Activated CD4-positive, alpha-beta T cell treated with anti-CD3 and anti-CD28 coated beads, Interleukin-2, amount 50 U/mL, for 1 hour (primary cell): ENCODE results near the gene USP13.
"Not testable (repeated sequence)": the region's sequence is repeated elsewhere in the genome, so short reads cannot be mapped to it uniquely, and the experiment has no call there.

Experiments used
- DNase-seq: peaks from one replicate; pipeline ENCODE4 v3.0.0-alpha.2; 2020

The USP13 gene

DNA sequence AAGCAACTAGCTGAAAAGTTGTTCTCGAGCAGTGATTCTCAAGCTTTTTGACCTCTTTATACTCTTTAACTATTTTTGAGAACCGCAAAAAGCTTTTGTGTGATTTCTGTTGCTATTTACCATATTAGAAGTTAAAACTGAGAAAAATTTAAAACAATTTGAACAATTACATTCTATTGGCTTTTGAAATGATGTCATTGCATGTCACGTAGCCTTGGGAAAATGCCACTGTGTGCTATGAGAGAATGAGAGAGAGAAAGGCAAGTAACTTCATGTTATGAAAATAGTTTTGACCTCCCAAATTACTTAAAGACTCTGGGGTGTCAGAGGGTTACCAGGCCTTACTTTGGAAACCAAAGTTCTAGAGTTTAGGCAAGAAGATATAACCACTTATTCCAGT, 8.0 kb downstream of the USP13 start:
- DNase-seq: no peak

DNA sequence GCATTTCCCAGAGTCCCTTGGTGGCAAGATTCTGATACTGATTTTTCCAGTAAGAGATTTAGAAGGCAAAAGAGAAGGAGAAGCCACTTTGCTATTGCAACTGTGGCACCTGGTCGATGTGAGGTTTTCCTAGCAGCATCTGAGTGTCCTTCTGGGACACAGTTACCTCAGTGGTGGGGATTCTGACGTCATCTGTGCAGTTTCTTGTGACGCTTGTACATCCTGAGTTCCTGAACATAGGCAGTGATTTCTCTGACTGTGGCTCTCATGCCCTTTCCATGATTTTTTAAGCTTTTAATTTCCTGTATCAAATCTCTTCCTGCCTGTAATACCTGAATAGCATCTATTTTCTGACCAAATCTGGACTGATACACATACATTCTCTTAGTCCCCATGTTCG, 8.9 kb downstream of the USP13 start:
- no peak for DNase-seq

DNA sequence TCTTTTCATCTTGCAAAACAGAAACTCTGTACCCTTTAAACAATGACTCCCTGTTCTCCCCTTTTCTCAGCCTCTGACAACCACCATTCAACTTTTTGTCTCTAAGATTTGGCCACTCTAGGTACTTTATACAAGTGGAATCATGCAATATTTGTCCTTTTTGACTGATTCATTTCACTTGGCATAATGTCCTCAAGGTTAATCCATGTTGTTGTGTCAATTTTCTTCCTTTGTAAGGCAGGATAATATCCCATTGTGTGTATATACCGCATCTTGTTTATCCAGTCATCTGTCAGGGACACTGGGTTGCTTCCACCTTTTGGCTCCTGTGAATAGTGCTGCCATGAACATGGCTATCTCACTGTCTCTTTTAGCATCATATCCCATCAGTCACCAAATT, 10.3 kb downstream of the USP13 start:
- no peak for DNase-seq

- no peak for DNase-seq
Measured at GRCh38 chr3:179666030-179666429, 13.2 kb downstream of the USP13 start.

DNA sequence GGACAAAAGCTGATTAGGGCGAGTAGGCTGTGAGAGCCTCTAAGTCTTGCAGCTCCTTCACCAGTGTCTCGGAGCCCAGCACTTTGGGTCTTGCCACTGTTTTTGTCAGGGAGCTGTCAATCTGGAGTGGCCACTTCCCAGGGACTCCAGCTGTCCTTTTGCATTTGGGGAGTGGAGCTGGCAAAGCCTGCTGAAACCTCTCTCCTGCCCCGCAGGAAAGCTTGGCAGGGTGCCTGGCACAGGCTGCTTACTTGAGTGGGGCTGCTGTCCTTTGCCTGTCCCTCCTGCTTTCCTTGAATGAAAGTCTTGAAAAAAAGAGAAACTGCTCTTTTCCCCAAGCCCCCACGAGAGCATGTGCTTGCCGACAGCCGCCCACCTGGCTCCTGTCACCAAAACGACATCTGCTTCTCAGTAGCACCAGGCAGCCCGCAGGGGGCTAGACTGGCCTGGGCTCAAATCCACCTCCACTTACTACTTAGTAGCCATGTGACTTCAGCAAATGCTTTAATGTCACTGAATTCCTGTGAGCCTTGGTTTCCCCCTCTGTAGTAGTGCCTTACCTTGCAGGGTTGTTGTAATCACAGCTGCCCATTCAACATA, 13.7 kb downstream of the USP13 start:
- DNase-seq: no peak

DNA sequence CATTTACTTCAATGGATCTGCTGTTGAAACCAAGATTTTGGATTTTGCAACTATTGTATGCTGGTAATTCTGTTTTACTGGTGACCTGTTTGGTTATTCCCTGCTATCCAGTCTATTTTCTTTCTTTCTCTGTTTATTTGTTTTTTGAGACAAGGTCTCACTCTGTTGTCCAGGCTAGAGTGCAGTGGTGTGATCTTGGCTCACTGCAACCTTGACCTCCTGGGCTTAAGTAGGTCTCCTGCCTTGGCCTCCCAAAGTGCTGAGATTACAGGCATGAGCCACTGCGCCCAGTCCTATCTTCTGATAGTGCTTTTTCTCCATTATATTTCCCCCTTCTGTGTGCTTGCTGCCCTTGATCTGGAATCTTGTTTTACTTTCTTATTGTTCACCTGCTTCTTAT, 15.6 kb downstream of the USP13 start:
- DNase-seq: no peak

- no peak for DNase-seq
Measured at GRCh38 chr3:179670311-179670710, 17.5 kb downstream of the USP13 start.

GRCh38 chr3:179671309-179671708, 18.5 kb downstream of the USP13 start:
- no peak for DNase-seq

GRCh38 chr3:179671747-179672242, 19.0 kb downstream of the USP13 start:
- no peak for DNase-seq

- no peak for DNase-seq
Measured at GRCh38 chr3:179672918-179673317, 20.1 kb downstream of the USP13 start.

DNA sequence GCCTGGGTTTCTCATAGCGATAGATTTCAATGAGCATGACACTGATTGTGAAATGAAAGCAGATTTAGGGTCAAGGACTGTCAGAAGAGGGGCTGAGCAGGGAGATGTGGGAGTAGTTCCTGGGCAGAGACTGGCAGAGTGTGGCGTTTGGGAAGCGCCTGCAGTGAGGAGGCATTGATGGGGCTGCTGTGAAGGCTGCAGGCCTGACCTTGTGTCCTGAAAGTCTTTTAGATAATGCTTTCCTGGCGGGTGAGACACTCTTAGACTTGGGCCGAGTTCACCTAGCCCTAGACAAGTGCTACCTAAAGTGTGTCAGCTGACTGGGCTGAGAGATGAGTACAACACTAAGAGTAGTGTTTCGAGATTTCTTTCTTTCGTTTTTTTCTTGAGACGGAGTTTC, 20.7 kb downstream of the USP13 start:
- DNase-seq: no peak

DNA sequence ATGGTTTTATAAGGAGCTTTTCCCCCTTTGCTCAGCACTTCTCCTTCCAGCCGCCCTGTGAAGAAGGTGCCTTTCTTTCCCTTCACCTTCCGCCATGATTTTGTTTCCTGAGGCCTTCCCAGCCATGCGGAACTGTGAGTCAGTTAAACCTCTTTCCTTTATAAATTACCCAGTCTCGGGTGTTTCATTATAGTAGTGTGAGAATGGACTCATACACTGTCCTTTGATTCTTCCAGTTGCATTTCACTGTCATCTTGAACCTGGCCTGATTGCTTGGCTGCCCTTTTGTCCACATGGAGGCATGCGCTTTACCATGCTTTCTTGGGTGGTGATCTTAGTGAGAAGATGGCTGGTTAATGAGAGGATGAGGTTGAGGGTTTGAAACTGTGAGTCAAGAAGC, 23.2 kb downstream of the USP13 start:
- DNase-seq: no peak

DNA sequence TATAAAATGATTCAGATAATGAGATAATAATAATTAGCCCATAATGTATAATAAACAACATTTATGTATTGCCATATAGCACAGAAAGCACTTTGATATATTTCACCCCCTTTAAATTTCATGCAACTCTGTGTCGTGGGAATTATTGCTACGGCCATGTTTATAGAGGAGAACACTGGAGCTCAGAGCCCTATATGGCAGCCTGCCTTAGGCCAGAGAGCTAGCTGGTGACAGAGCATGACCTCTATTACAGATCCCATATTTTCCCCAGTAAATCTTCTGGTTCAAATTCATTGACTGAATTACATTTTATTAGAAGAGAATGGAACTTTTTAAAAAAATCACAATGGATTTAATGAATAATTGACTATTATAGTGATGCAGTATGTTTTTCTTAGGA, 25.0 kb downstream of the USP13 start:
- DNase-seq: no peak

GRCh38 chr3:179681492-179682263, 28.8 kb downstream of the USP13 start:
- DNase-seq: no peak

GRCh38 chr3:179682426-179683080, 29.7 kb downstream of the USP13 start:
- DNase-seq: no peak

GRCh38 chr3:179683286-179683685, 30.4 kb downstream of the USP13 start:
- DNase-seq: not testable (repeated sequence)

DNA sequence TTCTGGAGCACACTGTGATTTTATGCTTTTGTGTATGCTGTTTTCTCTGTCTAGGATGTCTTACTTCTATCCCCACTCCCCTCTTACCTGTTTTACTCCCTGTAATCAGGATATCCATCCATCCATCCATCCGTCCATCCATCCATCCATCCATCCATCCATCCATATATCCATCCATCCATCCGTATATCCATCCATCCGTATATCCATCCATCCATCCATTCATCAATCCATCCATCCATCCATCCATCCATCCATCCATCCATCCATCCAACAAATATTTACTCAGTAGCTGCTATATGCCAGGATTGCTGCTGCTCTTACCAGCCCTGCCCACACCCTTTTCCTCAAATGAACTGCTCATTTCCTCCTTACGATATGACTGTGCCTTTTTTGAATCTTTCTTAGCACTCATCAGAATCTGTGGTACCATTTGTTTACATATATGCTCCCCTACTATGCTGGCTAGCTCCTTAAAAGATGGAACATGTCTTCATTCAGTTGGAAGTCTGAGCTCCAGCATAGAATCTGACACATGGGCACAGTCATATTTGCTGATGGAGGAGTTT, 35.2 kb downstream of the USP13 start:
- DNase-seq: no peak

DNA sequence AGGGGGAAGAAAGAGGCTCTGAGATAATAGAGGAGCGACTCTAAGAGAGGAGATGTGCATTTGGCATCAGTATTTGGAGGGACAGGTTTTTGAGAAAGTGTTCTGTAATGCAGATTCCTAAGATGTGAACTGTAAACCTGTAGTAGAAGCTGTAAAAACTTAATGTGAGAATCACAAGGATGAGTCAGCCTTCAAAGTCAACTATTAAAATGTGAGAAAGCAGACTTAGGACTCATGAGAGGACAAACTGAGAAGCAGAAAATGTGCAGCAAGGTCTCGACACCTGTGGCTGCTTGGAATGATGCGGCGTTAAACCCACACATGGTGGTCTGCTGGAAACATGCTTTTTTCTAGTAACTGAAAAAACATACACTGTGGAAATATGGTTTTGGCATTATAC, 36.0 kb downstream of the USP13 start:
- DNase-seq: no peak

DNA sequence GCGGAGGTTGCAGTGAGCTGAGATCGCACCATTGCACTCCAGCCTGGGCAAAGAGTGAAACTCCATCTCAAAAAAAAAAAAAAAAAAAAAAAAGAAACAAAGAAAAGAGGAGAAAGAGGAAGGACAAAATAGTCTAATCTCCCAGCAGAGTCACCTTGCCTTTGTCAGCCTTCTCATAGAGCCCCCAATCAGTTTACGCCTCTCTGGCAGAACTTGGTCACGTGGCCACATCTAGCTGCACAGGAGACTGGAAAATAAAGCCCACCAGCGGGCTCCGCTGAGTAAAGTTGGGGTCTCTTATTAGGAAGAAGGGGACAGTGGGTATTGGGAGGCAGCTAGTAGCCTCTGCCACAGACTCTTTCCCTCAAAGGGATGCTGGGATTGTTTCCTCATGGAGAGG, 41.9 kb downstream of the USP13 start:
- DNase-seq: no peak

DNA sequence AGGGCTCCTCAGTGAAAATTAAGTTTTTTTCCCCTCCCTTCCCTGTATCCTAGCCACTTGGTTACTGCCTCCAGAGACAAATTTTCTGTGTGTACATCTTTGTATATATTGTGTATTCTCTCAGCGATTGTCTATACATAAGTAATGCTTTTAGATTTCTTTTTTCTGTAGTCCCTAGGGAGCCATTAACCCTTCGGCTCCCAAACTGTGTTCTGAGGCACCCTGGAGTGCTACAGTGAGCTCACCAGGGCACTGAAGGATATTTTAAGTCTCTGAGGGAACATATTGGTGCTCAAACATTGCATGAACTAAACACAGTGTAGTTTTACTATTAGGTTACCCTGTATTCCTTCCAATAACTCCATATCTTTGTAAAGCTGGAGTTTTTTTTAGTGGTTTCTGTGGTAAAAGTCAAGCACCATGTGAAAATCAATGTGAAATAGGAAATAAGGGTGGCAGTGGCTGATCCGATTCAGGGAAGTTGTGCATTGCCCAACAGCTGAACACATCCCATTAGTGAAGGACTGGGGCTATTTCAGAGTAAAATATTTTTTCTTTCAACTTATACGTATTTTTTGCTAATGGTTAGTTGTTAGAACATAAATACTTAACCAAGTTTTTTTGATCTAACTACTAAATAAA, 43.0 kb downstream of the USP13 start:
- DNase-seq: no peak

DNA sequence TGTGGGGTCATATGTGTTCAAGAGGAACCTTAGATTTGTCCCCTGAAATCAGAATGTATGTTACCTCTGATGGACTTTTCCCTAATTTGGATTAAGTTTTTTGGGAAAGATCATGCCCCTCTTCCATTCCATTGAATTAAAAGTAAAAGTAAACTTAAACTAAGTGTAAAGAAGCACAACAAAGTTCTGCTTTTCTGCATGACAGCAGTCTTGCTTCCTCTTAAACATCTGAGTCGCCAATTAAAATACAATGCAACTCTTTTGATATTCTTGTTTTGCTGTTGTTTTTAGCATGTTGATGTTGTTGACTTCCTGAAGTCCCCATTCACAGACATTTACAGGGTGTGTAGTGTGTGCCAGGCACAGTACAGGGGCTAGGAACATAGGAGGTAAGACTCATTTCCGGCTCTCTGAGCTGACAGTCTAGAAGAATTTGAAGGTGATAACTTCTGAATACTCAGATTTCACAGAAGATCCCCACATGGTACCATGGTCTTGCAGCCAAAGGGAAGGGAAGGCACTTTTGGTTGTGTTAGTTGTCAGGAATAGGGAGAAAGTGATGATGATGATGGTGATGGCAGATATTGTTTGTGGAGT, 45.0 kb downstream of the USP13 start:
- DNase-seq: no peak

DNA sequence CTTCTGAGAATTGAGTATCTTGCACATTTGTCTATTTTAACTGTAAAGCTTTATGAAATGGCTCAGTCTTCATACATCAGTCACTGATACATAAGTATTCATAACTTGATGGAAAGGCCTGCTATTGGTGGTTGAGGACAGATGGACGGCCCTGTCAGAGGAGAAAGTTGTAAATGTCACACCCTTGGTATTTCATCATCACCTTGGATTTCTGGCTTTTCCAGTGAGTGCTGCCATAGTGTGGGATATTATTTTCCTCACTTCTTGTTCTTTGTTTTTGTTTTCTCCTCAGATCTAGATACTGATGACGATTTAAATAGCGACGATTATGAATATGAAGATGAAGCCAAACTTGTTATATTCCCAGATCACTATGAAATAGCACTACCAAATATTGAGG, 47.9 kb downstream of the USP13 start:
- DNase-seq: no peak
